ENCODE measurements around the gene TLX2. TPM values are rescaled to one million over a fixed set of nuclear protein-coding genes. Genes with fewer than 3 reads are reported as not detected.
"Not testable (repeated sequence)": the region's sequence is repeated elsewhere in the genome, so short reads cannot be mapped to it uniquely, and the experiment has no call there.

The TLX2 gene
- polyA plus RNA-seq, 3 donors: 0.03 TPM; not detected in 2

DNA sequence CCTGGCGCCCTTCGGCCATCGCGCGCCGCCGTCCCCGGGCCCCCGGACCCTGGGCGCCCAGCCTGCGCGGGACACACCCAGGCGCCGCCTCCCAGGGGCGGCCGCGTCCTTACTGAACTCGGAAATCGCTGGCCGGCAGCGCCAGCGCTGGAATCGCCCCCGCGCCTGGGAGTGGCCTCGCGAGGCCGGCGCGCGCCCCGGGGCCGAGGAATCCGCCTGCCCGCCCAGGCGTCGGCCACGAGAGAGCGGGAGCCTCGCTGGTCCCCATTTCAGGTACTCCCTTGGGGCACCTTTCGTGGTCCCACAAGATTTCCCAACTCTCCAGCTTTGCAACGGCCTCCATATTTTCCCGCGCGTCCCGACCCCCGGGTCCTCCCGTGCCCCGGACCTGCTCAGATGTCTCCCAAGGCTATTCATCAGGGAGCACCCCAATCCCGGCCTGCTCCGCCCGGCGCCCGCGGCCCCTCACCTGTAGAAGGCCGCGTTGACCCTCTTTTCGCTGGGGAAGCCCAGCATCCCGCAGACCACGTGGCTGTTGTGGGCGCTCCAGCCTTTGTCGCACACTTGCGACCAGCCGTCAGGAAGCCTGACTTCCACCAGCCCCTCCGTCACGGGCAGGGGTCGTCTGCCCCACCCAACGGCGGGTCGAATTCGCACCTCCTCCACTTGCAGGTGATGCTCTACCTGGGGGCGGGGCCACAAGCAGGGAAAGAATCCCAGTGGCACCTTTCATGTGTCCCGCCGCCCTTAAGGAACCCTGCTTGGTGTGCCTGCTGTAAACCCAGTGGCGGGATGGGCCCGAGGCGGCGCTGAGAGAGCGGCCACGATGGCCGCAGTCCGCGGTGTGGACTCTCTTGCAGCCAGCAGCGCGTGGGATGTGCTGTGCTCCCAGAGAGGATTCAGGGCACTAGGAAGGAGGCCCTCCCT lies 34.9 kb downstream of the TLX2 start:
- no peak overlapping the region for H3K27ac ChIP-seq (ENCODE audit: low read depth, low read length)
- 4 to 9% (median 6%) methylated on average over 76 to 85 of the region's 85 CpGs for WGBS, 3 donors

- H3K27ac ChIP-seq (ENCODE audit: low read depth, low read length): no peak overlapping the region
- WGBS, 3 donors: 92 to 94% (median 92%) methylated on average over 7 of the region's 7 CpGs
Measured at GRCh38 chr2:74550231-74550630, 36.0 kb downstream of the TLX2 start.

DNA sequence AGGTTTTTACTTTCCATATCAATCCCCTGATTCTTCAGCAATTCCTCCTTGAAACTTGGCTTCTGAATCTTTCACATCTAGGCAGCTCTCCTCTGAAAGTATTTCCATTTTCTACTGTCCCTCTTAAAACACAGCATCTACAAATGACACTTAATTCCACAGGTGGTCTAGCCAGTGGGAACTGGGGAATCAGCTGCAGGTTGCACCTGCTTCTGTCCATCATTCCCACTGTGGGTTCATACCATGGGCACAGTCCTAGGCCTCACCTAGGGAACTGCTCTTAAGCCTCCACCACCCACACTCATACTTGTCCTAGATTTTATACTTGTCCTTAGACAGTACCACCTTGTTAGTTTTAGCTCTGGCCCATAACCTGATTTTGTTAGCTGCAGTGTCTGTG lies 37.3 kb downstream of the TLX2 start:
- H3K27ac ChIP-seq (ENCODE audit: low read depth, low read length): no peak overlapping the region

DNA sequence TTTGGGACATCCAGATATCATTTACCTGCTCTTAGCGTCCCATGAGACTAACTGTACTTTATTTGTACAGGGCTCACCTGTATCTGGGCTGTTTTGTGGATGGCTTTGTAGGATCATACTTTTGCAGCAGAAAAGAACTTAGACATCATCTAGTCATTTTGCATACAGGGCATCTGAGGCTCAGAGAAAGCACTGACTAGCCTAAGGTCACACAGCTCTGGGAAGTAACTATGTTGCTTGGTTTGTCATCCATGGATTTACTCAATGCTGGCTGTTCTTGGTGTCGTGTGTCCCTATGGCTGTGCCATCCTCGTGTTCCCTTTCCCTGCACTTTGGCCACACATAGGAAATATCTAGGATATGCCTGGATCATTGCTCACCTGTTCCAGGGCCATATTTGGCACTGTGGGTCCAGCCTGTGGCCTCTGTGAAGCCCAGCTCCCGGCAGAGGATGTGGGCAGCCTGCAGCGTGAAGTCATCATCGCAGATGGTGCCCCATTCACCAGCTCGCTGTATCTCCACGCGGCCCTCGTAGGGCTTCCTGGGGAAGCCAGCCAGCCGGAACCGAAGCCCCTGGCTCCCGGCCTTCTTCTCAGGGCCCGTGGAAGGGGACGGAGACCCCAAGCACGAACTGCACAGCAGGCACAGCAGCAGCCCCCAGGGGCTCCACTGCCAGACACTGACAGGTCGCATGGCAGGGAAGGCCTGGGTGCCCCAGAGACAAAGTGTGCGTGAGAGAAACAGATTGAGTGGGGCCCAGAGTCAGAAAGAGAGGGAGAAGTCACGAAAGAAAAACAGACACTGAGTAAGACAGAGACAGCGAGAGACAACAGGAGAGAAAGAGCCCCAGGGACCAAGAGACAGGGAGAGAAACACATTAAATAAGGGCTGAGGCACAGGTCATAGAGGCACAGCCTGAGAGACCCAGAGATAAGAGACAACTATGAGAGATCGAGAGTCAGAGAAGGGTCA lies 38.0 kb downstream of the TLX2 start:
- H3K27ac ChIP-seq (ENCODE audit: low read depth, low read length): no peak overlapping the region
- 71 to 83% (median 77%) methylated on average over 21 of the region's 21 CpGs for WGBS, 3 donors

DNA sequence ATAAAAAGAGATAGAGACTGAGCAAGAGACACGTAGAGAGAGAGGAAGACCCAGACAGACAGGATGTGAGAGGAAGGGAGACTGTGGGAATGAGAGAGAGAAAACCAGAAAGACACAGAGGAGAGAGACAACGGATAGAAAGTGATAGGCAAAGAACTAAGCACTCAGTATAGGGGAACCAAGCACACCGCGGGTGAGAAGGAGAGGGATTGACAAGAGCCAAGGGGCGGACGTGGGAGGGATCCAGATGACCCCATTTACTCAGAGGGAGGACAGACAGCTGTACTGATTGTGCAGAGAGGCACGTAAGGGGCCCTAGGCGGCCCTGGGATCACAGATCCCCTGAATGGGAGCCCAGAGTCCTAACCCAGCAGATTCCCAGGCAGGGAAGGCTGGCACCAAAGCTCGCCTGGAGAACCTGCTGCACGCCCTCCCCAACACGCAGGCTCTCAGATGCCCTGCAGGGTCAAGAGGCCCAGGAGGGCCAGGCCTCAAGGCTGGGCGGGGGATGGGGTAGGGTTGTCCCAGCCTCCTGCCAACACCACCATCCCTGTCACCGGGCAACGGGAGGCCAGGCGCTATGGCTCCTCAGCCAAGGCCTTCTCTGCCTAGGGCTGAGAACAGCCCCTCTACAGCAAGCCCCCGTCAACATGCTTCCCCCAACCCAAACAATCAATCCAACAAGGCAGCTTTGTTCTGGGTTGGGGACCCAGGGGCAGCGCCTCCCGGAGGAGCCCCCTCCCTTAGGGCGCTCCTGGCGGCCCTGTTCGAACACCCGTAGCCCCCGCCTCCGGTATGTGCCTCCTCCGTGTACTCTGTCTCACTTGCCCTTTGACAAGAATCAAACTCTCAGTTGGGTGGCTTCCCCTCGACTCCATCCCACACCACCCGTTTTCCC lies 38.9 kb downstream of the TLX2 start:
- WGBS, 3 donors: 55 to 58% (median 57%) methylated on average over 27 of the region's 27 CpGs
- no peak overlapping the region for H3K27ac ChIP-seq (ENCODE audit: low read depth, low read length)

GRCh38 chr2:74553892-74554819 lies 39.9 kb downstream of the TLX2 start, which contains the start of the genes DOK1 and LOXL3:
TSS of gene DOK1 (plus strand) at chr2:74554720. CDS start at chr2:74554755, 35 bp downstream.
TSS of gene LOXL3 (minus strand) at chr2:74553942. CDS start at chr2:74552634, 1,308 bp downstream.
- 1% methylated on average over 66 to 73 of the region's 73 CpGs for WGBS, 3 donors
- H3K27ac ChIP-seq (ENCODE audit: low read depth, low read length): peak within 1 kb of the TSS; percentile 29

DNA sequence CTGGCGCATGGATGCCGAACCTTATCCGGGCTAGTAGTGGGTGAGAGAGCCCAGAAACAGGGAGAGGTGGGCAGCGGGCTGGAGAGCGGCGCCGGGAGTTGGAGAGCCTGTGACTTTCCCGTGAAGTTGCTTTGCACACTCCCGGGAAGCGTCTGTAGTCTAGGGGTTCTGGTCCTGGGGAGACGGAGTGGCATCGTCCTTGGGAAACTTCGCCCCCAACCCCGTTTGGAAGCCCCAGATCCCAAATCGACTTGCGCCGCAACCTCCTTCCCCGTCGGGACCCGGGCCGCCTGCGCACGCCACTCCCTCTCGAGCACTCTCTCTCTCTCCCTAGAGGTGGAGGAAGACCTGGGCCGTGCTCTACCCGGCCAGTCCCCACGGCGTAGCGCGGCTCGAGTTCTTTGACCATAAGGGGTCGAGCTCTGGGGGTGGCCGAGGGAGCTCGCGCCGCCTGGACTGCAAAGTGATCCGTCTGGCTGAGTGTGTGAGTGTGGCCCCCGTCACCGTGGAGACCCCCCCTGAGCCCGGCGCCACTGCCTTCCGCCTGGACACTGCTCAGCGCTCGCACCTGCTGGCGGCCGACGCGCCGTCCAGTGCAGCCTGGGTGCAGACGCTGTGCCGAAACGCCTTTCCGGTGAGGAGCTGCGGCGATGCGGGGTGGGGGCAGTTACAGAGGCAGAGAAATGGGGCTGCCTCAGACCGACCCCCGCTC lies 40.7 kb downstream of the TLX2 start:
- 2 to 5% (median 2%) methylated on average over 58 of the region's 58 CpGs for WGBS, 3 donors
- H3K27ac ChIP-seq (ENCODE audit: low read depth, low read length): no peak overlapping the region

DNA sequence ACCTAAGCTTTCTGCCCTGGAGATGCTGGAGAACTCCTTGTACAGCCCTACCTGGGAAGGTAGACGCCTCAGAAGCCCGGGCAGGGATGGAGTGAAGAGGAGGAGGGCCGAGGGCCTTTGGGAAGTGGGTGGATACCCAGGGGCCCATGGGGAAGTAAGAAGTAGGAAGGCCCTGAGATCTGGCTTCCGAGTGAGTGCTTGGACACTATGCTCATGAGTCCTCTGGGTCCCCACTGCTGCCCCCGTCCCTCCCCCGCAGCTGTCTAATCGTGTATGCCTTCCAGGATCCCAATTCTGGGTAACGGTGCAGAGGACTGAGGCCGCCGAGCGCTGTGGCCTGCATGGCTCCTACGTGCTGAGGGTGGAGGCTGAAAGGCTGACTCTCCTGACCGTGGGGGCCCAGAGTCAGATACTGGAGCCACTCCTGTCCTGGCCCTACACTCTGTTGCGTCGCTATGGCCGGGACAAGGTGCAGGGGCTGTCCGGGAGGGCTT lies 41.4 kb downstream of the TLX2 start:
- 58 to 81% (median 59%) methylated on average over 17 of the region's 17 CpGs for WGBS, 3 donors
- no peak overlapping the region for H3K27ac ChIP-seq (ENCODE audit: low read depth, low read length)

GRCh38 chr2:74556159-74556558 lies 41.9 kb downstream of the TLX2 start:
- 72 to 87% (median 74%) methylated on average over 11 to 14 of the region's 14 CpGs for WGBS, 3 donors
- H3K27ac ChIP-seq (ENCODE audit: low read depth, low read length): no peak overlapping the region

- no peak overlapping the region for H3K27ac ChIP-seq (ENCODE audit: low read depth, low read length)
- 87 to 97% (median 91%) methylated on average over 6 of the region's 6 CpGs for WGBS, 3 donors
Measured at GRCh38 chr2:74556831-74557370, 42.7 kb downstream of the TLX2 start.

DNA sequence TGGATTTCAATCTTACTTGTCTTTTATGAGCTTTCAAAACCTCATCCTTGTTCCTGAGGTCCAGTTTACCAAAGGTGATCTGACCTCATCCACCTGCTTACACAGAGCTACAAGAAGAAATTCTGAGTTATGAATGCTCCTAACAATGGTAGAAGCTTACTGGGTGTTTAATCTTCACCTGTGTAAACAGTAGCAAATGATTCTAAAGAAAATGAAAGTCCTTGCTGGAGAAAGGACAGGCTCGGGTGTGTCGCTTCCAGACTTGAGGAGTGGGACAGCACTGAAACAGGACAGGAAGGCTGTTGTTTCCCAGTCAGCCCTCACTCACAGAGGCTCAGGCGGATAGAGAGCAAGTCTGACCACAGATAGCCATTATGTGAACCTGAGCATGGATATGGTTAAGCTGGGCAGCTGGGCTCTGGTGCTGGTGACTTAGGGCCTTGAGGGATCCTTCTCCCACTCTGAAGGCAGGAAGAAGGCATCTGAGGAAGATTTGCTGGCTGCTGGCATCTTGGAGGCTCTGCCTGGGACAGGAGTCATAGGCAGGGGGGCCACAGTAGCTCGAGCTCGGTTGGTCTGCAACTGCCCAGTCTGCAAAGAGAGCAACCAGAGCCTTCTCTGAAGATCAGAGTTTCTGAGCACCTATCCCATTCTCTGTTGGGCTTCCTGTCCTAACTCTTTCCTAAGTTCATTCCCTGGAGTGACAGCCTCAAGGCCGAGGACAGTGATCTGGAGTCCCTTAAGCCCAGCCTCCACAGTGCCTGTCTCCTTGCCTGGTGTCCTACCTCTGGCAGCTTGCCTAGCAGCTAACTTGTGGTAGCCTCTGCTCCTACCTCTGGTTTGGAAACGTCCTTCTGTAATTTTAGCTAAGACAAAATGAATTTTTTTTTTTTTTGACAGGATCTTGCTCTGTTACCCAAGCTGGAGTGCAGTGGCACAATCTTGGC lies 44.3 kb downstream of the TLX2 start:
- WGBS, 3 donors: 54 to 65% (median 61%) methylated on average over 7 of the region's 7 CpGs
- H3K27ac ChIP-seq (ENCODE audit: low read depth, low read length): no peak overlapping the region

DNA sequence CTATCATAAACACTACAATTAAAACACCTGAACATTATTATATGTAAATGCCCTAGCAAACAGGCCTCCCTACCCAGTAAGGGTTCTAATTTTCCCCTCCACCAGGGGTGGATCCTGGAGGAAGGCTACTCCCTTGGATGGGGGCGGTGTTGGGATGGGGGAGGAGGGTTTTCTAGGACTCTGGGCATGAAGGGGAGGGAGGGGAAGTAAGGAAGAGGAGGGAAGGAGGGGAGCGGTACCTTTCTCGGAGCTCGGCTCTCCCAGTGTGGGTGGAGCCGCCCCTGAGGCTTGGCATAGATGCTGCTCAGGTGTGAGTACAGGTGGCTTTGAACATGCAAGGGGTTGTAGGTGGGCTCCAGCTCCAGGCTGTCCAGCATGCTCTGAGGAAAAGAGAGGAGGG lies 45.7 kb downstream of the TLX2 start:
- 47 to 51% (median 49%) methylated on average over 5 of the region's 5 CpGs for WGBS, 3 donors
- H3K27ac ChIP-seq (ENCODE audit: low read depth, low read length): no peak overlapping the region

DNA sequence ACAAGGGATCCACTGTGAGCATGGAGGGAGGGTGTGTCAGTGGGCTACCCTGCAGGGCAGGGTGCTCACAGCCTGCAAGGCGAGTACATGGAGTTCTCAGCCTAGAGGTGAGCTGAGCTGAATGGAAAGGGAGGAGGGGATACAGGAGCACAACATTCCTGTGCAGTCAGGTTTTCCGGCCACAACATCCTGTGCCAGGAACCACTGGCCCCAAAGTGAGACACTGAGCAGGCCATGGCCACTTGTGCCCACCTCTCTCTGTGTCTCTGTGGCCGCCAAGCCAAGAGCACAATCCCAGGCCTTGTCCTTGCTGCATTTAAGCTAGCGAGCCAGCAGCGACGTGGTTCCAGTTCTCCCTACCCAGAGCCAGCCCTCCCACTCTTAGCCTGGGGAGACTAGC lies 46.3 kb downstream of the TLX2 start:
- WGBS, 3 donors: 56 to 66% (median 56%) methylated on average over 6 of the region's 6 CpGs
- H3K27ac ChIP-seq (ENCODE audit: low read depth, low read length): no peak overlapping the region

DNA sequence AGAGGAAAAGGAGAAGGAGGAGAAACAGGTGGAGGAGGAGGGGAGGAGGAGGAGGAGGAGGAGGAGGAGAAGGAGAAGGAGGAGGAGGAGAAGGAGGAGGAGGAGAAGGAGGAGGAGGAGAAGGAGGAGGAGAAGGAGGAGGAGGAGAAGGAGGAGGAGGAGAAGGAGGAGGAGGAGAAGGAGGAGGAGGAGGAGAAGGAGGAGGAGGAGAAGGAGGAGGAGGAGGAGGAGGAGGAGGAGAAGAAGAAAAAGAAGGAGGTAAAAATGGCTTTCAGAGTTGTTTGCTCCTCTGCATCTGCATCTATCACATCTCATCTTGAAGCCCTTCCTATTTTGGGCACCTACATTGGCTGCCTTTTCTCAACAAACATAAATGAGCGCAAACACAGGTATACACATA lies 46.8 kb downstream of the TLX2 start:
- WGBS, 3 donors: 95 to 100% (median 100%) methylated on average over 1 of the region's 1 CpG

GRCh38 chr2:74562126-74562775 lies 48.0 kb downstream of the TLX2 start:
- no peak overlapping the region for H3K27ac ChIP-seq (ENCODE audit: low read depth, low read length)
- 77 to 80% (median 80%) methylated on average over 7 of the region's 7 CpGs for WGBS, 3 donors

More for the DNA sequence above, 46.8 kb downstream of the TLX2 start:
- H3K27ac ChIP-seq (ENCODE audit: low read depth, low read length): not testable (repeated sequence)

All from adipose tissue (tissue), 3 donors.